ENCODE data around the gene RAP2C.

The RAP2C gene

GRCh38 chrX:132216283-132216682 is 3.0 kb downstream of the RAP2C start:
- no peak for ATAC-seq
- Mint-ChIP-seq H3K4me3 (peak overlapping the region; percentile 90), H3K36me3 (ENCODE audit: low read depth) (peaks cover 28% of the 10 kb centered on the region), H3K4me1 (peaks cover 41% of the 10 kb centered on the region), H3K9me3 (no peaks in the 10 kb centered on the region), H3K27ac (peak overlapping the region; percentile 97), H3K27me3 (no peaks in the 10 kb centered on the region)
- no peak for DNase-seq

- no peaks in the 10 kb centered on the region for H3K9me3 Mint-ChIP-seq
- ATAC-seq (peak; percentile 13), DNase-seq (no peak)
- H3K27ac Mint-ChIP-seq = peak overlapping the region; percentile 78
- H3K36me3 Mint-ChIP-seq (ENCODE audit: low read depth) = peaks cover 32% of the 10 kb centered on the region
- peaks cover 53% of the 10 kb centered on the region for H3K4me1 Mint-ChIP-seq
- H3K27me3 Mint-ChIP-seq = no peaks in the 10 kb centered on the region
- peak overlapping the region; percentile 90 for H3K4me3 Mint-ChIP-seq
Observed at GRCh38 chrX:132214518-132214917, 4.7 kb downstream of the RAP2C start.

GRCh38 chrX:132209527-132209926 is 9.7 kb downstream of the RAP2C start:
- H3K36me3 Mint-ChIP-seq (ENCODE audit: low read depth) = peaks cover 30% of the 10 kb centered on the region
- peaks cover 67% of the 10 kb centered on the region for H3K4me1 Mint-ChIP-seq
- H3K9me3 Mint-ChIP-seq = no peaks in the 10 kb centered on the region
- ATAC-seq (no peak), DNase-seq (no peak)
- H3K27me3 Mint-ChIP-seq = no peaks in the 10 kb centered on the region
- peak overlapping the region; percentile 22 for H3K27ac Mint-ChIP-seq
- H3K4me3 Mint-ChIP-seq = no peak overlapping the region

GRCh38 chrX:132208422-132208821 is 10.8 kb downstream of the RAP2C start:
- H3K27ac Mint-ChIP-seq = no peak overlapping the region
- no peaks in the 10 kb centered on the region for H3K27me3 Mint-ChIP-seq
- DNase-seq (no peak), ATAC-seq (no peak)
- H3K36me3 Mint-ChIP-seq (ENCODE audit: low read depth) = peaks cover 22% of the 10 kb centered on the region
- H3K4me1 Mint-ChIP-seq = peaks cover 58% of the 10 kb centered on the region
- H3K4me3 Mint-ChIP-seq = no peak overlapping the region
- no peaks in the 10 kb centered on the region for H3K9me3 Mint-ChIP-seq

- H3K4me3 Mint-ChIP-seq = no peak overlapping the region
- H3K4me1 Mint-ChIP-seq = peaks cover 56% of the 10 kb centered on the region
- no peaks in the 10 kb centered on the region for H3K9me3 Mint-ChIP-seq
- no peak overlapping the region for H3K27ac Mint-ChIP-seq
- peaks cover 21% of the 10 kb centered on the region for H3K36me3 Mint-ChIP-seq (ENCODE audit: low read depth)
- no peak for DNase-seq
- H3K27me3 Mint-ChIP-seq = no peaks in the 10 kb centered on the region
- ATAC-seq = no peak
Observed at GRCh38 chrX:132207996-132208395, 11.3 kb downstream of the RAP2C start.

GRCh38 chrX:132206259-132206658 is 13.0 kb downstream of the RAP2C start:
- no peak for DNase-seq
- H3K27me3 Mint-ChIP-seq = no peaks in the 10 kb centered on the region
- peaks cover 41% of the 10 kb centered on the region for H3K4me1 Mint-ChIP-seq
- no peak overlapping the region for H3K27ac Mint-ChIP-seq
- peaks cover 8% of the 10 kb centered on the region for H3K36me3 Mint-ChIP-seq (ENCODE audit: low read depth)
- no peak overlapping the region for H3K4me3 Mint-ChIP-seq
- no peak for ATAC-seq
- H3K9me3 Mint-ChIP-seq = no peaks in the 10 kb centered on the region

- H3K27ac Mint-ChIP-seq = no peak overlapping the region
- no peak for DNase-seq
- H3K9me3 Mint-ChIP-seq = no peaks in the 10 kb centered on the region
- ATAC-seq = no peak
- H3K4me3 Mint-ChIP-seq = no peak overlapping the region
- H3K4me1 Mint-ChIP-seq = peaks cover 26% of the 10 kb centered on the region
- peaks cover 4% of the 10 kb centered on the region for H3K36me3 Mint-ChIP-seq (ENCODE audit: low read depth)
- H3K27me3 Mint-ChIP-seq = no peaks in the 10 kb centered on the region
Observed at GRCh38 chrX:132204629-132205028, 14.6 kb downstream of the RAP2C start.

GRCh38 chrX:132200976-132201375 is 18.3 kb downstream of the RAP2C start:
- DNase-seq = no peak
- peaks cover 7% of the 10 kb centered on the region for H3K4me1 Mint-ChIP-seq
- H3K4me3 Mint-ChIP-seq = no peak overlapping the region
- peaks cover 3% of the 10 kb centered on the region for H3K36me3 Mint-ChIP-seq (ENCODE audit: low read depth)
- H3K27me3 Mint-ChIP-seq = no peaks in the 10 kb centered on the region
- no peak overlapping the region for H3K27ac Mint-ChIP-seq
- peaks cover 5% of the 10 kb centered on the region for H3K9me3 Mint-ChIP-seq
- no peak for ATAC-seq

GRCh38 chrX:132199941-132200340 is 19.3 kb downstream of the RAP2C start:
- no peak overlapping the region for H3K4me3 Mint-ChIP-seq
- peaks cover 2% of the 10 kb centered on the region for H3K4me1 Mint-ChIP-seq
- DNase-seq (no peak), ATAC-seq (no peak)
- H3K9me3 Mint-ChIP-seq = peaks cover 5% of the 10 kb centered on the region
- H3K27me3 Mint-ChIP-seq = no peaks in the 10 kb centered on the region
- no peaks in the 10 kb centered on the region for H3K36me3 Mint-ChIP-seq (ENCODE audit: low read depth)
- no peak overlapping the region for H3K27ac Mint-ChIP-seq

- H3K27me3 Mint-ChIP-seq = no peaks in the 10 kb centered on the region
Observed at GRCh38 chrX:132193872-132194574, 25.2 kb downstream of the RAP2C start.

GRCh38 chrX:132191938-132192337 is 27.3 kb downstream of the RAP2C start:
- Mint-ChIP-seq H3K36me3 (ENCODE audit: low read depth) (no peaks in the 10 kb centered on the region), H3K9me3 (peaks cover 5% of the 10 kb centered on the region), H3K4me1 (no peaks in the 10 kb centered on the region), H3K4me3 (no peak overlapping the region), H3K27me3 (no peaks in the 10 kb centered on the region), H3K27ac (no peak overlapping the region)
- DNase-seq (no peak), ATAC-seq (no peak)

More at GRCh38 chrX:132193872-132194574, 25.2 kb downstream of the RAP2C start:
- H3K36me3 Mint-ChIP-seq (ENCODE audit: low read depth) = no peaks in the 10 kb centered on the region
- H3K9me3 Mint-ChIP-seq = peaks cover 5% of the 10 kb centered on the region
- no peaks in the 10 kb centered on the region for H3K4me1 Mint-ChIP-seq
- no peak for ATAC-seq
- no peak for DNase-seq
- H3K4me3 Mint-ChIP-seq = no peak overlapping the region
- no peak overlapping the region for H3K27ac Mint-ChIP-seq

GRCh38 chrX:132188175-132188574 is 31.1 kb downstream of the RAP2C start:
- Mint-ChIP-seq H3K4me3 (no peak overlapping the region), H3K4me1 (no peaks in the 10 kb centered on the region), H3K36me3 (ENCODE audit: low read depth) (no peaks in the 10 kb centered on the region), H3K27me3 (no peaks in the 10 kb centered on the region), H3K27ac (no peak overlapping the region), H3K9me3 (no peaks in the 10 kb centered on the region)
- ATAC-seq (no peak), DNase-seq (no peak)

- no peak for ATAC-seq
- no peak overlapping the region for H3K4me3 Mint-ChIP-seq
- no peak for DNase-seq
Observed at GRCh38 chrX:132187451-132187850, 31.8 kb downstream of the RAP2C start.

GRCh38 chrX:132184871-132185270 is 34.4 kb downstream of the RAP2C start:
- Mint-ChIP-seq H3K36me3 (ENCODE audit: low read depth) (no peaks in the 10 kb centered on the region), H3K4me3 (no peak overlapping the region), H3K27me3 (no peaks in the 10 kb centered on the region), H3K9me3 (no peaks in the 10 kb centered on the region), H3K27ac (no peak overlapping the region), H3K4me1 (no peaks in the 10 kb centered on the region)
- DNase-seq (no peak), ATAC-seq (no peak)

More at GRCh38 chrX:132187451-132187850, 31.8 kb downstream of the RAP2C start:
- Mint-ChIP-seq H3K36me3 (ENCODE audit: low read depth) (no peaks in the 10 kb centered on the region), H3K9me3 (no peaks in the 10 kb centered on the region), H3K4me1 (no peaks in the 10 kb centered on the region), H3K27me3 (no peaks in the 10 kb centered on the region), H3K27ac (no peak overlapping the region)

GRCh38 chrX:132181364-132181763 is 37.9 kb downstream of the RAP2C start:
- ATAC-seq = no peak
- Mint-ChIP-seq H3K27me3 (no peaks in the 10 kb centered on the region), H3K27ac (no peak overlapping the region), H3K9me3 (no peaks in the 10 kb centered on the region), H3K4me1 (no peaks in the 10 kb centered on the region), H3K36me3 (ENCODE audit: low read depth) (no peaks in the 10 kb centered on the region), H3K4me3 (no peak overlapping the region)
- no peak for DNase-seq

- Mint-ChIP-seq H3K27ac (no peak overlapping the region), H3K9me3 (no peaks in the 10 kb centered on the region), H3K4me3 (no peak overlapping the region), H3K27me3 (no peaks in the 10 kb centered on the region), H3K4me1 (no peaks in the 10 kb centered on the region), H3K36me3 (ENCODE audit: low read depth) (no peaks in the 10 kb centered on the region)
- DNase-seq = no peak
- no peak for ATAC-seq
Observed at GRCh38 chrX:132180929-132181328, 38.3 kb downstream of the RAP2C start.

All from activated naive CD8-positive, alpha-beta T cell treated with anti-CD3 and anti-CD28 coated beads, Interleukin-2, amount 50 U/mL, for 24 hours (primary cell).